Measurements from ENCODE around the gene RTP3.

GRCh38 chr3:46516521-46516920 is 18.7 kb downstream of the RTP3 start:
- TF ChIP-seq CTCF (conservative IDR thresholded peaks at IDR 0.05; ENCODE audit: low read depth in 2 of 2) (no peak), EZH2 (IDR thresholded peaks at IDR 0.05; ENCODE audit: low read depth, unreplicated experiment) (no peak), ZNF462 (CRISPR knock-in tag; IDR thresholded peaks at IDR 0.05) (no peak), REST (IDR thresholded peaks at IDR 0.05; ENCODE audit: unreplicated experiment) (no peak), POLR2AphosphoS5 (IDR thresholded peaks at IDR 0.05; ENCODE audit: low read depth) (no peak), CREB1 (CRISPR knock-in tag; IDR thresholded peaks at IDR 0.05; ENCODE audit: low read depth) (no peak), STAT1 (IDR thresholded peaks at IDR 0.05; ENCODE audit: unreplicated experiment) (no peak)

Measured in GM23338 (cell line).